SK-MEL-5 (cell line): ENCODE results near the gene PDGFC. TPM values are rescaled to one million over a fixed set of nuclear protein-coding genes. Genes with fewer than 3 reads are reported as not detected.

ENCODE experiments used
- DNase-seq: peaks from one replicate; pipeline ENCODE4 v3.0.0-alpha.2; 2016; ENCODE audit warnings: low read depth, low spot score
- in situ Hi-C: cut with HindIII; loops from 2 replicates; pipeline ENCODE4 v1.10.0; 2016; ENCODE audit warnings: low sequenced_read_pairs, high pct_unique_total_duplicates, low pct_unique_long_range_greater_than_20kb
- total RNA-seq: library from RNA; depleted of rRNA; stranded (reverse); fragments of >200 nt; shearing (Covaris generic); gene quantifications from 2 replicates; pipeline ENCODE4 v1.2.3, GENCODE V29; 2014

Gene PDGFC
- total RNA-seq, 1 experiment from 2014 or later, result 5.4 TPM

GRCh38 chr4:156958276-156959074, 13.1 kb downstream of the PDGFC start:
- DNase-seq, result no peak
- in situ Hi-C loops, result no loop called here

DNA sequence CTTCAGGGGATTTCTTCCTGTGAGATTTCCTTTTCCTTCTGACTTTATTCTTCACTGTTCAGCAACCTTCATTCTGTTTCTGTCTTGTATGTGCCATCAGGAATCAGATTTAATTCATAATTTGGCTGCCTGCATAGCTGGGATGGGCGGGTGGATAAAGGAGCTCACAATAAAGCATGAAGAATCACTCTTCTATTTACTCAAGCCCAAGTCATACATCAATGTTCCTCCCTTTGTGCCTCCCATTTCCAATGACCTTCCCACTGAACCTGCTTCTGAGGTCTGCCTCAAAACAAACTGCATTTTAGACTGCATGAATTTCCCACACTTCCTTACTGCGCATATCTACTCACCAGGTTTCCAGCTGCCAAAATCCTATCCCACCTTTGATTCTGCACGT, 14.0 kb downstream of the PDGFC start:
- in situ Hi-C loops, result no loop called here
- DNase-seq, result no peak

GRCh38 chr4:156956826-156957368, 14.7 kb downstream of the PDGFC start:
- in situ Hi-C loops, result no loop called here
- no peak for DNase-seq

DNA sequence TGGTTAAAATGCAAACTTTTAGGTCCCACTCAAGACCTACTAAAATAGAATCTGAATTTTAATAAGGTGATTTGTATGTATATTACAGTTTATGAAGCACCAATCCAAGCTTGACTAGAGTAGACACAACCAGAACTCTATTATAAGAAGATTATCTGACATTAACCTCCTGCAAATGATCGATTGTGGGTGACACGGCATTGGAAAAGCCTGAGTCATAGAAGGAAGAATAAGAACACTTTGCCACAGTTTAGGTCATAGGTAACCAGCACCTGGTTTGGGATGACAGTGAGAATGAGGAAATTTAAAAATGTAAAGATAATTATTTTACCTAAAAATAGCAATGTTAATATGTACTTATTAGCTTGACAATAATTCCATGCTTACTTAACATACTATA, 15.2 kb downstream of the PDGFC start:
- no peak for DNase-seq
- in situ Hi-C loops, result no loop called here

DNA sequence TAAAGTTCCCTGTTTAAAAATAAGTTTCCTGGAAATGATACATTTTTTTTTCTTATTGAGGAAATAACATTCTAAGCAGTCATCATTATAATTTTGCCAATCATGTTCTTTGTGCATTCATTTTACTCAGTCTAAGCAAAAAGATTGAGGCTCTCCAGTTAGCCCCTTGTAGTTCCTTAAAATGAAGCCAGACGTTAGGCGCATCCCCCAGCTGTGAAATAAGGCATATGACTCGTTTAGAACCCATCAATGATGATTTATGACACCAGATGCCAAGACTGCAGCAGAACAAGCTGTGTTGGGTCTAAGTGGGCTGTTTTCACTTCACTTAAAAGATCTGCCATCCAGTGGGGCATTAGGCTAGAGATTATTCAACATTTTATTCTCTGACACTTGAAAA, 17.0 kb downstream of the PDGFC start:
- in situ Hi-C loops, result no loop called here
- DNase-seq, result no peak

DNA sequence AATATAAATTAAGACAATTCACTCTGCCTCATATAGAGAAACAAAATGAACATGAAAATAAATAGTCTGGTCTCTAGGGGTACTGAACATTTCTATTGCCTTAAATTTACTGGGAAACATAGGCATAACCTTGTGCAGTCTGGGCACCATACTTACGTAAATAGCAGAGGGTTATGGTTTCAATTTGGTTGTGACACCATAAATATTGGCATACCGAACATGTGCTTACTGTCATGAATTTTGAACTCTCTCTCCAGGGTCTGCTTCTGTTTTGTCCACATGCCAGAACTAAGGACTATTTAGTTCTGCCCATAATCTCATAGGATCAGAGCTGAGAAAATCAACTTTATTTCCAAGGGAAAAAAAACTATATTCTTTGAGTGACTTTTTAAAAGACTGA, 17.6 kb downstream of the PDGFC start:
- in situ Hi-C loops, result no loop called here
- no peak for DNase-seq

GRCh38 chr4:156953001-156953400, 18.6 kb downstream of the PDGFC start:
- no peak for DNase-seq
- in situ Hi-C loops, result no loop called here

GRCh38 chr4:156952078-156952759, 19.4 kb downstream of the PDGFC start:
- in situ Hi-C loops, result no loop called here
- DNase-seq, result no peak

- DNase-seq, result no peak
- in situ Hi-C loops, result no loop called here
These were observed 20.7 kb downstream of the PDGFC start for GRCh38 chr4:156950948-156951347.

DNA sequence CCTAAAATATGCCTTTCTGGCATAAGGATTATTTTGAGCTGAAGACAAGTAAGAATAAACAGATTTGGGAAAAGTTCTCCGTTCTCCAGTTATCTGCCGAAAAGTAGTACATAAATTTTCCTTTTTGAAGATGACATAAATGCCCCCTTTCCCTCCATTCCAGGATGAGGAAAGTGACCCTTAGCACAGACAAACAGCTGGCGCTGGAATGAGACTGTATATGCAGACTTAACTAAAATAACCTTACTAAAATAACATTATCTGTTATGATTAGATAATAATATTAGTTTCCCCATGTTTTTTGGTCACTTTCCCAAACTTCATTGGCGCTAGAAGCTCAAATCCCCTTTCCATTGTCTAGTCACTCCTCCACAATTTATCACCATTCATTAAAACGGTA, 21.5 kb downstream of the PDGFC start:
- DNase-seq, result no peak
- in situ Hi-C loops, result no loop called here

DNA sequence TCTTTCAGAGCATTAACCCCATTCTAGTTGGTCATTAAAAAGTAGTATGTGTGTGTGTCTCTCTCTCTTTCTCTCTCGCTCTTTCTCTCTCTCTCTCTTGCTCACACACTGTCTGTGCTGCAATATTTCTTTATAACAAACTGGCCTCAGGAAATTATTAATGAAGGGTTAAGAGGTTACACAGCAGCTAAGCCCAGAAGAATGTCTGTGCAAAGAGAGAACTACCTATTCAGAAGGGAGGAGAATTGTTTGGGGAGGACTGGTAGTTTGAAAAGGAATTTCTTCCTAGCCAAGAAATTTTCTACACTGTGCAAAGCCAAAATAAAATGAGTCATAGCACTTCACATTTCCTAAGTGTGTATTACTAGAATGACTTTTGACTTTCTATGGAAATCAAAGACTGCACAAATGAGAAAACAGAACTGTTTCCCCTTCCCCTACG, 22.2 kb downstream of the PDGFC start:
- in situ Hi-C loops, result no loop called here
- no peak for DNase-seq

GRCh38 chr4:156948738-156949137, 22.9 kb downstream of the PDGFC start:
- DNase-seq, result no peak
- in situ Hi-C loops, result no loop called here

GRCh38 chr4:156948133-156948532, 23.5 kb downstream of the PDGFC start:
- in situ Hi-C loops, result no loop called here
- DNase-seq, result no peak

DNA sequence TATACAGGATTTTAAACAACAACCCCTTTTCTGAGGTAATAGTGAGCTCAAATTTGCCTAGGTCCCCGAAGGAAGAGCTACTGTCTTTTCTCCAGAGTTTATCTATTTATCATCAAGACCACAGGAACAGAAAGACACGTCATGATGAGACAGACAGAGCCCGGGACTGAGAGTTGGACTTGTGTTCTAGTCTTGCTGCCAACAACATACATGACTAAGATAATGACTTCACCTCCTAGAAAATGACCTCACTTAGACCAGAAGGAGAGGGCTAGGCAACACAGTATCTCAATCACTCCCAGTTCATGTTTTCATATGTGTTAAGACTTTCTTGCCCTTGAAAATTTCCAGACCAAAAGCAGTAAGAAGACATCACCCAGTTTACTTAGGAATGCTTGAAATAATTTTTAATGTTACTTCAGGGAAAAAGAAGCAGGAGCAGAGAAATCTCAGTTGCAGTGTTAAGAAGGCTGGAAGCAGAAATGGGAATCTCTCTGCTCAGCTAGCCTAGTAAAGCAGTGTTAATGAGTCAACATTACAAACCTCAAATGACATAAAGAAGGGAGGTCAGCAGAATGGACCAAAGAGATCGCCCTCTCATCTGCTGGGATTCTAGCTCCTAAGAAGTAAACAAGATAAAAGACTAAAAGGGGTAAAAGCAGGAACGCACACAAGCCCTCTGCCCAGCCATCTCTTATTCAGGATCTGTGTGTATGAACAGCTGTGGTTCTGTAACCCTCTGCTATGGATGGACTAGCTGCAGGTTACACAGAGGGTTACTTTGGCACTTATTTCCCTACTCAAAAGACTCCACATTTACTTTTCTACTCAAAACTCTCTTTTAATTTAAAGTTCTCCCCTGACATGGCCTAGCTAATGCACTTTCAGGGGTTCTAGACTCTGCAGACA, 24.8 kb downstream of the PDGFC start:
- DNase-seq, result no peak
- in situ Hi-C loops, result no loop called here

DNA sequence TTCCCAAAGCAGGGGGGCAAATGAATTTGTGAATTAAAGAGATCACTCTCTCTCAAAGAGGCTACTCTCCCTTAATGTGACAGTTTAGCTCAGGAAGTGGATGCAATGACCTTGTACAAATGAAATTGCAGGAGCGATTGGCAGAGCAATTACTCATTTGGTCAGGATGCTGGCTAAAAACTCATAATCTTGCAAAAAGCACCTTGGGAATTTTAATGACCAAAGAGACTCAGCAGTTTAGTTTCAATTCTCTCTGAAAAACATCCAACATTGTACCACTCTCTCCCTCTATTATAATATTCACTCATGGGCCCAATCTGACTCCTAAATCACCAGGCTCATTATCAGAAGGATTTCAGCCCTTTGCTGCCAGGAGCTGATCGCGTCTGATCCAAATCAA, 26.1 kb downstream of the PDGFC start:
- in situ Hi-C loops, result no loop called here
- no peak for DNase-seq

GRCh38 chr4:156942991-156943390, 28.6 kb downstream of the PDGFC start:
- no peak for DNase-seq
- in situ Hi-C loops, result no loop called here

GRCh38 chr4:156941940-156942548, 29.6 kb downstream of the PDGFC start:
- in situ Hi-C loops, result no loop called here
- peak; percentile 10 for DNase-seq

DNA sequence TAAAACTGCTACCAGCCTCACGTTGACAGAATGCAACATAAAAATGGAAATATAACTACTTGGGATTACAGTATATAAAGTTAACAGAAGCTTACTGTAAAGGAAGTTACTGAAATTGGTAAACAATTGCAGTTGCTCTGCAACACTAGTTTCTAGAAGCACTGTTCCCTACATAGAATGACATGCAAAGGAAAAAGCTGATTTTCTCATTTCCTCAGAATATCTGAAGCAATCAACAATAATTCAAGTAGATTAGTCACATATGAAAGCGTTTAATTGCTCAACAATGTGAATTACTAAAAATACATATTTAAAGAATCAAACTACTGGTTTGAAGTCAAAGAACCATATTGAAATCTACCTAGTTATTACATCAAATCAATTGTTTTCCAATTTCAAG, 31.8 kb downstream of the PDGFC start:
- no peak for DNase-seq
- in situ Hi-C loops, result no loop called here
